ENCODE data around the gene NOP56.

The NOP56 gene, protein sequence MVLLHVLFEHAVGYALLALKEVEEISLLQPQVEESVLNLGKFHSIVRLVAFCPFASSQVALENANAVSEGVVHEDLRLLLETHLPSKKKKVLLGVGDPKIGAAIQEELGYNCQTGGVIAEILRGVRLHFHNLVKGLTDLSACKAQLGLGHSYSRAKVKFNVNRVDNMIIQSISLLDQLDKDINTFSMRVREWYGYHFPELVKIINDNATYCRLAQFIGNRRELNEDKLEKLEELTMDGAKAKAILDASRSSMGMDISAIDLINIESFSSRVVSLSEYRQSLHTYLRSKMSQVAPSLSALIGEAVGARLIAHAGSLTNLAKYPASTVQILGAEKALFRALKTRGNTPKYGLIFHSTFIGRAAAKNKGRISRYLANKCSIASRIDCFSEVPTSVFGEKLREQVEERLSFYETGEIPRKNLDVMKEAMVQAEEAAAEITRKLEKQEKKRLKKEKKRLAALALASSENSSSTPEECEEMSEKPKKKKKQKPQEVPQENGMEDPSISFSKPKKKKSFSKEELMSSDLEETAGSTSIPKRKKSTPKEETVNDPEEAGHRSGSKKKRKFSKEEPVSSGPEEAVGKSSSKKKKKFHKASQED

DNA sequence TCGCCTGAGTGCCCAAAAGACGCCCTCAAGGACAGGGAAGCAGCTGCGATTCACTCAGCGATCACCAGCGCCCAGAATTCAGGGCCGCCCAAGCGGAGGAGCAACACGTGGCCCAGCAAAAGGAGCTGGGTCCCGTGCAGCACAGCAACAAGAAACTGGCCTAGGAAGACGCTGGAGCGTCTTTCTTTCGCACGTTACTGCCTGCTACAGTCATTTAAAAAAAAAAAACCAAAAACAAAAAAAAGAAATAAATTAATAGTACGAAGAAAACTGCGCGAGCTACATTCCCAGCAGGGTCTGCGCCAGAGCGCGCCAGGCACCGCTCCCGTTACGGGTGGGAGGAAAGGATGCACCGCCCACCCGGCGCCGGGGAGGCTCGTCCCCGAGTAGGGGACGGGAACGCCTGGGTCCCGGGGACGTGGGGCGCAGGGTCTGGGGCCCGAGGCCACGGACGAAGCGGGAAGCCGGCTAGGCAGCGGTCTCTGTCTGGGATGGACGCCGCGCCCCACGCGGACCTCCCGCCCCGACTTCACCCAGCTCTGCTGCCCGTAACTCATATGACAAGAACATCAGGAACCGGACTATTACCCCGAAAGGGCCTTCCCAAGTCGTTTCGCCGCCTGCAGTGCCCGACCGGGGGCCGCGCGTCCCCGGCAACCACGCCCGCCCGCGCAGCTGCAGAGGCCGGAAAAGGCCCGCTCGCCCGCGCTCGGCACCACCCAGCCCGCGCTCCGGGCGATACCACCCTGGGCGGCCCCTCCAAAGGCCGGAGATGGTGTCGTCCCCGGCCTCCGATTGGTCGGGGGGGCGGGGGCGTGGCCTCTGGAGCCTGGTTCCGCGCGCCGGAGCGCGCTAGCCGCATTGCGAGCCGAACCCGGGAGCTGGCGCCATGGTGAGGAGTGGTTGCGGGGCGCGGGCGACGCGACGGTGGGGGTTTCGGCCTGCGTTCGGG lies at the start of gene NOP56:
Gene NOP56 (plus strand): TSS at position 861 of the 952 bp plus-strand sequence. CDS start 29 bp downstream, at position 890.
- DNase-seq (ENCODE audit: low read depth): peak; percentile 79

DNA sequence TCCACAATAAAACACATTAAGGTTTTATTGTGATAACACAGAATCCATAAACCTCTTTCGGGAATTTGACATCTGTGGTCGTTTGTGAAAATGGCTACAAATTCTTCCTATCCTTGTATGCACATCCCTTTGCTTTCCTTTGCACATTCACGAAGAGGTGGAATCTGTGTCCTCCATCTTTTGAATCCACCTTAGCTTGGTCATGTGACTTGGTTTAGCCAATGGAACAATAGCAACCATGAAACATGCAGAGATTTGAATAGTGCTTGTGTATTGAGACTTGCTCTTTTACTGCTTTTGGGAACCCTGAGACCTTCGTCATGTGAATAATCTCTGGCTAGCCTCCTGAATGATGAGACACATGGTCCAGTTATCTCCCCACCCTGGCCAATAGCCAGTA lies 49.7 kb upstream of the NOP56 start:
- no peak for DNase-seq (ENCODE audit: low read depth)

DNA sequence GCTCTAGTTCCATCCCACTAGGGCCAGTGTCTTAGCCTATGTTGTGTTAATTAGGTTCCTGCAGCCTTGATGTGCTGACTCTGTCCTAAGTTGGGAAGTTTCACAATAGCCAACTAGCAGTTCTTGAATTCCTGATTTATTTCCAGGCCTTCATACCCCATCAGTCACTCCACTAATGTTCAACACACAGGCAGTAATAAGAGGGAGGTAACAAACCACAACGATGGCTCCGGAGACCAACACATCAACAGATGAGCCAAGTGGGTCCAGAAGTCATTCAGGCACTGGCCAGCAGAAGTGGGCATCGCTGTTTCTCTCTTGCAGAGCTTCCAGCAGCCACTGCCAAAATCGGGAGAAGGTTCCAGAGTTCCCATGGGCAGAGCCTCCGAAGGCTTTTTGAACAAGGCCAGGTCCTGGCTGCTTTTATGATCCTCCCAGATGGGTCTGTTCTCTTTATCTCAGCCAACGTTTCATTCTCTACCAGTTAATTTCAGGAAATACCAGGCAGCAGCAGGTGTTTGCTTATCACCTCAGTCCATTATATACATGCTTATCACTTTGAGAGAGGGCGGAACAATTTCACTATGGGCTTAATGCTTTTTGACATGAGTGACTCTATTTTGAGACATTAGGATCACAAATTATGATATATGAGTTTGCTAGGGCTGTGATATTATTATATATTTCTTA lies 48.5 kb upstream of the NOP56 start:
- no peak for DNase-seq (ENCODE audit: low read depth)

DNA sequence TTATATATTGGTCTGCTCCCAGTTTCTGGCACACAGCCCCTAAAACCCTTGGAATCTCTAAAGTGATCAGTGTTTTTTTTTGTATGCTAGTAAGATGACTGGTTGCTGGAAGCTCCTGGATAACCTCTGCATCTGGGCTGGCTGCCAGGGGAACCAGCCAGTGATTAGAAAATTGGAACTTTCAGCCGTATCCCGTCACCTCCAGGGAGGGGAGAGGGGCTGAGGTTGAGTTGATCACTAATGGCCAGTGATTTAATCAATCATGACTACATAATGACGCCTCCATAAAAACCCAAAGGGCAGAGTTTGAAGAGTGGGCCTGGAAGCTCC lies 48.0 kb upstream of the NOP56 start:
- no peak for DNase-seq (ENCODE audit: low read depth)

DNA sequence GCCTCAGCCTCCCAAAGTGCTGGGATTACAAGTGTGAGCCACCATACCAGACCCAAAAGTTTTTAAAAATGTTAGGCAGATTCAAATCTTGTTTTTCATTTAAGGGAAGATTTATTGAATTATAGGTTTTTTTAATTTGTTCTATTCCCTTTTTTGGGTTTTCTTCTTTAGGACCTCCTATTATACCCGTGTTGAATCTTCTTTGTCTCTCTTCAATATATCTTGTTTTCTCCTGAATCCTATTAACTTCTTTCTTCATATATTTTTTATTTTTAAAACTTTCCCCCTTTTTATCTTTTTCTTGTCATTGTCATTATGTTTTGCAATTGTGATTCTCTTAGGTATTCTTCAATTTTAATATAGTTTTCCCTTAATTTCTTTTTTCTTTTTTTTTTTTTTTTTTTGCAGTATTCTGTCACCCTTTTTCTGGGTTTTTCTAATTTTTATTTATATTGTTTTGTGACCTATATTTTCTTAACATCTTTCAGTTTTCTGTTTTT lies 45.9 kb upstream of the NOP56 start:
- DNase-seq (ENCODE audit: low read depth): no peak

DNA sequence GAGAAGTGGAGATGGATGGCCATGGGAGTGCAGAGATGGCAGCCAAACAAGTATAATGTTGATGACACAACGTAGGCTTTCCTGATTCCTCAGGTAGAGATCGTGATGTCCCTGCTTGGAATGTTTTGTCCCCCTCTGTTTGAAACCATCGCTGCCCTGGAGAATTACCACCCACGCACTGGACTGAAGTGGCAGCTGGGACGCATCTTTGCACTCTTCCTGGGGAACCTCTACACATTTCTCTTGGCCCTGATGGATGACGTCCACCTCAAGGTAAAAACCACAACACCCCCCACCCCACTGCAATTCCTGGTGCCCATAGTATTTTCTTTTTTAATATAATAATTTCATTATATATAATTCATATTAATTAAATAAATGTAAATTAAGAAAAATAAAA lies 42.1 kb upstream of the NOP56 start:
- no peak for DNase-seq (ENCODE audit: low read depth)

DNA sequence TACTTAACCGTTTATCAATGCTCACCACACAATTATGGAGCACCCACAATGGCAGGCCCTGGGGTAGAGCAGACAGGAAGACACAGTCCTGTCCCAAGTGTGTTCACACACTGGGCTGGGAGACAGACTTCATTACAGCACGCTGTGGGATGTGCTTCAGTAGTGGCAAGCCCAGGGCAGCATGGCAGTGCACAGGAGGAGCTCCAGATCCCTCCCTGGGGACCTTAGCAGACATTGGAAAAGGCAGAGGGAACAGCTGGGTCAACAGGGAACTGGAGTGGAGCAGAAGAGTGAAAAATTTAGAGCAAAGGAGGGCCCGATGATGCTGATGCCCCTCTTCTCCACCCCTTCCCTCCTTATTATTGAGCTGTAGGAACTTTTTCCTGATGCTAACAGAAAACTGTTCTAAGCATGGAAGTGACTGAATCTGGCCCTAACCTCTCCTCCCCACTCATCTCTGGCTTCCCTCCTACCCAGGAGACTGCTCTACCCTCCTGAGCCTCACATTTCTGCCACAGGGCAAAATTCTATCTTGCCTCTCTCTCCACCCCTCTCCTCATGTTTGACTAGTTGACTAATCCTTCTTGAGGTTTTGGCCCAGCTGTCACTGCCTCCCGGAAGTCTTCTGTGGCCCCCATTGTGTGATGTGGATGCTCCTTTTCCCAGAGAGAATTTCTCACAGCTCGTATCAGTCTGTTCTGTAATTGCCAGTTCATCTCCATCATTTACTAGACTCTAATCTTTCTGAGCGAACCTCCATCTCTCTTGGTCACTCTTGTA lies 41.3 kb upstream of the NOP56 start:
- DNase-seq (ENCODE audit: low read depth): no peak

DNA sequence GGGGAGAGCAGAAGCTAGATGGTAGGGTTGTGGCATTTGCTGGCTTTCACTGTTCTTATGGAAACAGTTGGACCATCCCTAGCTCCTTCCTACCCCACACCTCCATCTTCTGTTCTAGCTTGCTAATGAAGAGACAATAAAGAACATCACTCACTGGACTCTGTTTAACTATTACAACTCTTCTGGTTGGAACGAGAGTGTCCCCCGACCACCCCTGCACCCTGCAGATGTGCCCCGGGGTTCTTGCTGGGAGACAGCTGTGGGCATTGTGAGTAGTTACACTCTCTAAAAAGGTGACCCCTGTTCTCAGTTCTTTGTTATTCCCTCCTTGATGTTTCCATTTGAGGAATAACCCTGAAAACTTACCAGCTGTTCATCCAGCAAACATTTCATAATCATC lies 40.4 kb upstream of the NOP56 start:
- no peak for DNase-seq (ENCODE audit: low read depth)

DNA sequence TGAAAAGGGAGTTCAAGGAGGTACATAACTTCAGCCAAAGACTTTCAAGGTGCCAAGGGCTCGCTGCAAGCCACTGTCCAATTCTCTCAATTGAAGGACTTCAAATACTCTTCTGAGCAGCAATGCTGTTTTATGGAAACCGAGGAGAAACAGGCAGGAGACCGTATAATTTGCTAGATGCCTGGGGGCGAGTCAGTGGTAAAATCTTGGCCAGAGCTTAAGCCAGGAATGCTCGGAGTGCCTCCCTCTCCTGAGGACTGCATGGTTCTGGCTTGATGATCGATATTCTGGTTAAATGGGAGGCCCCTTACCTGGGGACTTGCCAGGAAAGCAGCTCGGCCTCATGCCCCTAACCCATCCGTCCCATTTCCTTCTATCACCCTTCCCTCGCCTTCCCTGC lies 35.8 kb upstream of the NOP56 start:
- no peak for DNase-seq (ENCODE audit: low read depth)

DNA sequence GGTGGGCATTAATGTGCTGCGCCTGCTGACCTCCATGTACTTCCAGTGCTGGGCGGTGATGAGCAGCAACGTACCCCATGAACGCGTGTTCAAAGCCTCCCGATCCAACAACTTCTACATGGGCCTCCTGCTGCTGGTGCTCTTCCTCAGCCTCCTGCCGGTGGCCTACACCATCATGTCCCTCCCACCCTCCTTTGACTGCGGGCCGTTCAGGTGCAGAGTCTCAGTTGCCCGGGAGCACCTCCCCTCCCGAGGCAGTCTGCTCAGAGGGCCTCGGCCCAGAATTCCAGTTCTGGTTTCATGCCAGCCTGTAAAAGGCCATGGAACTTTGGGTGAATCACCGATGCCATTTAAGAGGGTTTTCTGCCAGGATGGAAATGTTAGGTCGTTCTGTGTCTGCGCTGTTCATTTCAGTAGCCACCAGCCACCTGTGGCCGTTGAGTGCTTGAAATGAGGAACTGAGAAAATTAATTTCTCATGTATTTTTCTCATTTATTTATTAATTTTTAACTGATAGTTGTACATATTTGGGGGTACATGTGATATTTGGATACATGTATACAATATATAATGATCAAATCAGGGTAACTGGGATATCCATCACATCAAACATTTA lies 35.2 kb upstream of the NOP56 start:
- no peak for DNase-seq (ENCODE audit: low read depth)

DNA sequence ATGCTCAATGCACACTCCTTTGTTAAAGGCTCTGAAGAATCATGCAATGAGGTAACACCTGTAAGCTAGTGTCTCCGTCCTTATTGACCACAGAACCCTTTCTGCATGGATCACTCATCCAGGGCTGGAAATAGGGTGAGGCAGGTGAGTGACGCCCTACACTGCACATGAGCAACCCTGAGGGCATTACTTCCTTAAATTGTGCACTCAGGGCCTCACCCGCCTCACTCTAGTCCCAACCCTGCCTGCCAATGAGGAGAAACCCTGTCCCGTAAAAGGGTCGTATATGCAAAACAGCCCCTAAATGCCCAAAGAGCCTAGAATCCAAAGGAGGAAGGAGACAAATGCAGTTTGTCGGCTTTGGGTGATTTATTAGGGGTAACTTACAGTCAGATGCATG lies 33.6 kb upstream of the NOP56 start:
- DNase-seq (ENCODE audit: low read depth): no peak

DNA sequence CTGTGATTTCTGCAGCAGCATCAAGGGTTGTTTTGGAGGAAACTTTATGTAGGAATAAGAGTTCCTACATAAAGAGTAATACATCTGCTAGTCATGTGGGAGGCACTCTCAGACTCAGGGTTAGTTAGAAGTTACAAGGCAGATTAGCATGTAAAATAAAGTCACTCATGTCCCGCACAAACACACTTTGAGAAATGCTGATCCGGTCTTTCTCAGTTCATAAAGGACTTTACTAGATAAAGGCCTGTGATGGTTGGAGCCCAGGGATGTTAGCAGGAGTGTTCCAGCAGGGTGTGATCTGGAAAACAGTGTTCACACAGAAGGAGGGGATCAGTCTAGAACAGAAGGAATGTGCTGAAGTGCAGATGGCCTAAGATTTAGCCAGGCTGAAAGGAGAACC lies 33.1 kb upstream of the NOP56 start:
- no peak for DNase-seq (ENCODE audit: low read depth)

DNA sequence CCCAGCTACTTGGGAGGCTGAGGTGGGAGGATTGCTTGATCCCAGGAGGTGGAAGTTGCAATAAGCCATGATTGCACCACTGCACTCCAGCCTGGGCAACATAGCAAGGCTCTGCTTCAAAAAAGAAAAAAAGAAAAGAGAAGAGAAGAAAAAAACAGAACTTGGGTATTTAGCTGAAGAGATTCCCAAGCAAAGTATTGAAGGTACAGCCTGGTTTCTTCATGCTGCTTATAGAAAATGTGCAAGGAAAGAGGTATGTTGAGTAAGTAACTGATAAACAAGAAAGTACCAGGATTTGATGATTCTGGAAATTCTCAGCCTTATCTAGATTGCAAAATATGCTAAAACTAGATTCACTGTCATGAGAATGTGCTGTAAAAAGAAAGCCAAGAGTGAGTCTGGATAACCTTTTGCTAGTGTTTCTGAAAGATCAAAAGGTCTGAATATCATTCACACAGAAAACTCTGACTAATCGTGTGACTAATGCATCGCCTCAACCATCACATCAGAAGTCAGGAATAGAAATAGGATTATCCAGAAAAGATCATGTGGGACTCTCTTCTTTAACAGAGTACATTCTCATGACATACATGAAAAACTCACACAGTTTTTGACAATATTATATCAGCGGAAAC lies 32.4 kb upstream of the NOP56 start:
- DNase-seq (ENCODE audit: low read depth): peak; percentile 60

DNA sequence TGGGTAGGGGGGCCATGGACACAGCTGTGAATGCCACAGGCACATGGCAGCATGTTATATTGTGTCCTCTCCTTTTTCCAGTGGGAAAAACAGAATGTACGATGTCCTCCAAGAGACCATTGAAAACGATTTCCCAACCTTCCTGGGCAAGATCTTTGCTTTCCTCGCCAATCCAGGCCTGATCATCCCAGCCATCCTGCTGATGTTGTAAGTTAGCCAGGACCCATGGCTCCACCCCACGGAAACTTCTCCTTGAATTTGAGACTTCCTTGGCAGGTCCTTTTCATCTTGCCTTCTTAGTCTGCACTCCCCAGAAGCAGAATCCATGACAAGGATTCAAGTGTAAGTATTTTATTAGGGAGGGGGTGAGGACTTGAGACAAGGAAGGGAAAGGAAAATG lies 28.2 kb upstream of the NOP56 start:
- no peak for DNase-seq (ENCODE audit: low read depth)

DNA sequence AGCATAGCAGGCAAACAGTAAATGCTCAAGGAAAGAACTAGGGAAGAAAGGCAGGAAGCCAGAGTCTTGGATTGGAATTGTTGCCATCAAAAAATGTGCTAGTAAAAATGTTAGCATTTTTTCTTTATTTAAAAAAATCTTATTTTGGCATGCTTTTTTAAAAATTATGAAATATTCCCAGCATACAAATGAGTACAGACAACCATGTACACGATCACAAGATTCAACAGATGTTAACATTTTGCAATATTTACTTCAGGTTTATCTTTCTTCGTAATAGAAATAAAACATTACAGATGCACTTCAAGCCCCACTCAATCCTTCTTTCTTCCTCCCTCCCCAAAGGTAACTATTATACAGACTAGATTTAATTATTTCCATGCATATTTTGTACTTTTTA lies 27.4 kb upstream of the NOP56 start:
- DNase-seq (ENCODE audit: low read depth): no peak

DNA sequence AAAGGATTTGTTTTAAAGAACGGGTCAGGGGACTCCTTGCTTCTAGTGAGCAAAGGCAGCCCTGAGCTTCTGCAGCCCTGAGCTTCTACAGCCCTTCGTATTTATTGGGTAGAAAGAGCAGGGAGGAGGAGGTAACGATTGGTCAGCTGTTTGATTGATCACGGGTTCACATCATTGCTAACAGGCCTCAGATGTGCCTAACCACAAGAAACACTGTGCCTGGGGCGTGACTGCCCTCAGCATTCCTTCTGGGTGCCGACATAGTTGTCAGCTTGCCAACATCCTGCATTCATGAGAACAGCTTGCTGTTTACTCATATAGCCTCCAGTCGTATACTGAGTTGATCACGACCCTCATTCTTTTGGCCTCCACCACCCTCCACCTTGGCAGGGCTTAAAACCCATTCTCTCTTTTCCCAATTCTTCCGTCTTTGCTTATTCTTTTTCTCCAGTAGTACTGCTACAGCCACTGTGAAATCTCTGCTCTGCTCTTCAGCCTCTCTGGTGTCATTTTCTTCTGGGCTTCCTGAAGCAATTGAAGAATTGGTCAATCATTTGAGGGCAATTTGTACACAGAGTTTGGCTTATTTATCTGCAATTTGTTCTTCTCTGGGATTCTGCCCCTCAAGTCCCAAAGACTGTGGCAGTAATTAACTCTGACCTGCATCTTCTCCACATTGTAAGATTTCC lies 25.4 kb upstream of the NOP56 start:
- peak; percentile 76 for DNase-seq (ENCODE audit: low read depth)

DNA sequence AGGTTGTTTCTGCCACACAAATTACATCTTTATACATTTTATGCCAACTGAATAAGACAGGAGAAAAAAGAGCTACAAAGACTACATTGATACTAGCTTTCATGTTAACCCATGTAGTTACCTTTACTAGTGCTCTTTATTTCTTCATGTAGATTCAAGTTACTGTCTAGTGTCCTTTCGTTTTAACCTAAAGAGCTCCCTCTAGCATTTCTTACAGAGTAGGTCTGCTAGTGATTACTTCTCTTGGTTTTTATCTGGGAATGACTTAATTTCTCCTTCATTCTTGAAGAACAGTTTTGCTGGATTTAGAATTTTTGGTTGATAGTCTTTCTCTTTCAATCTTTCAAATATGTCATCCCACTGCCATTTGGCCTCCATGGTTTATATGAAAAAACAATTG lies 21.2 kb upstream of the NOP56 start:
- no peak for DNase-seq (ENCODE audit: low read depth)

DNA sequence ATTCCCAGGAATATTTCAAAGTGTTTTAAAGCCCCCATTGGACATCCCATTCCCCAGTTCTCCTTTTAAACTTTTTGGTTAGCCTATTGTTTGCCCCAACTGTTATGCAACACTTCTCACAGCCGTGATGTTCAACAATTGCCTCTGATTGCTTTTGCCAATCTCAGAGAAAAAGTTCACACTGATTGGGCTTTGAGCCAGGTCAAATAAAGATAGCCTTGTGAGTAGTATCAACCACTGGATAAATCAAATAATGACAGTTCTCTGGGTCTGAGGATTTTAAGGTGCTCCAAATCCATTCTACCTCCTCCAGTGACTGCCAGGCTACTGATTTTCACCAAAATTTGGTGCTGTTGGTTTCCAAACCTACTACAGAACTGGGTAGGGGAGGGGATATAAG lies 19.1 kb upstream of the NOP56 start:
- DNase-seq (ENCODE audit: low read depth): no peak

DNA sequence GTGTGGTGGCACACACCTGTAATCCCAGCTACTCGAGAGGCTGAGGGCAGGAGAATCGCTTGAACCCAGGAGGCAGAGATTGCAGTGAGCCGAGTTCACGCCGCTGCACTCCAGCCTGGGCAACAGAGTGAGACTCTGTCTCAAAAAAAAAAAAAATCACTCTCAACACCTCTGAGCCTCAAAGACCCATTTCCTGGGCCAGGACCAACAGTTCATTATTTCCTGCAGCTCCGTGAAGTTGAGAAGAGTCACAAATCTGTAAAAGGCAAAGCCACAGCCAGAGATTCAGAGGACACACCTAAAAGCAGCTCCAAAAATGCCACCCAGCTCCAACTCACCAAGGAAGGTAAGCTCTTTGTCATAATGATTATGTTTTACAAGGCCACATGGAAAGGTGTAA lies 15.2 kb upstream of the NOP56 start:
- DNase-seq (ENCODE audit: low read depth): no peak

DNA sequence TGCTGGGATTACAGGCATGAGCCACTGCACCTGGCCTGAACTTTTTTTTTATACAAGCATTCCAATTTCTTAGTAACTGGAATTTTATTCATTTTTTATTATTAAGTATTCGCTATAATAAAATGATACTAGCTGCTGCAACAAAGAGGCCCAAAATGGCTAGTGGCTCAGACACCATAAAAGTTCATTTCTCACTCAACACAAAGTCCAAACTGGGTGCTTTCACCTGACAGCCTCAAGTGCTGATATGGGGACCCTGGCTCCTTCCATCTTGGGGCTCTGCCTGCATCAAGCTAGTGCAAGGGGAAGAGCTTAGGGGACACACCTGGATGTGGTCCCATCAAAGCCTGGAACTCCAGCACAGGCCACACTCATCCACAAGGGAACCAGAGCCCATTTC lies 12.2 kb upstream of the NOP56 start:
- no peak for DNase-seq (ENCODE audit: low read depth)

Data from amniotic epithelial cell (primary cell).